ENCODE measurements around the gene APOBEC3B.
"Not testable (repeated sequence)": the region's sequence is repeated elsewhere in the genome, so short reads cannot be mapped to it uniquely, and the experiment has no call there.

DNA sequence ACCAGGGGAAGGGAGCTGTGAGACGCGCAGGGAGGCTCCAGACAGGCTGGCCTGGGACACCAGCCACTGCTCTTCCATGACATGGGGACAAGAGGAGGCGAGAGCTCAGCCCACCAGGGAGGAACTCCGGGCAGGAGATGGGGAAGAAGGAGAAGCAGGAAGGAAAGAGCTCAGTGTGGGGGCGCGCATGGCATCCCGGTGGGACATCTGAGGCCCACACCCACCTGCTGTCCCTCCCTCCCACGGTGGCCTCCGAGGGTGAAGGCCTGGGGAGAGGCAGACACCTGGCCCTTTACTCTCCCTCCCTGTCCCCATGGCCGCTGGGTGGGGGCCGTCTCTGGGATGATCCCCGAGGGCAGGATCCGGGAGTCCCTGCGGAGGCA is 58.0 kb downstream of the APOBEC3B start:
- not testable (repeated sequence) for TF ChIP-seq POLR2A, CTCF (IDR thresholded peaks at IDR 0.05)

Data from uterus (tissue), 2 donors.